OCI-LY3 (cell line): ENCODE measurements around the gene VPS25.

Experiments
- CTCF ChIP-seq: fragments of 200-600, 300-600 bp; sonication (generic); IDR thresholded peaks from 2 replicates; pipeline ENCODE4 v1.5.1; 2014; ENCODE audit warnings: antibody characterized with exemption, low read length, low read depth
- EZH2phosphoT487 ChIP-seq: fragments of 200-600 bp; shearing (Covaris generic); IDR thresholded peaks from 2 replicates; pipeline ENCODE4 v1.6.1; 2018; ENCODE audit warnings: antibody characterized with exemption, mixed run types, low read depth

- TF ChIP-seq CTCF, result no peak
- no peak for TF ChIP-seq EZH2phosphoT487
These were observed 6.9 kb downstream of the VPS25 start, which contains the start of gene WNK4 for GRCh38 chr17:42779936-42780850.
